ENCODE results near the gene ZNF264.
"Not testable (repeated sequence)": the region's sequence is repeated elsewhere in the genome, so short reads cannot be mapped to it uniquely, and the experiment has no call there.

ZNF264 gene

GRCh38 chr19:57245066-57245465 lies 53.8 kb downstream of the ZNF264 start:
- peaks cover 0 to 14% (median under 1%) of the 10 kb centered on the region in 3 donors for H3K9me3 ChIP-seq
- H3K27me3 ChIP-seq, result no peaks in the 10 kb centered on the region
- intact Hi-C loops (cut with DNase I; ENCODE audit: low total_unique reads), result no loop called here
- DNase-seq, result no peak
- no peak overlapping the region for H3K27ac ChIP-seq
- peaks cover 60 to 67% (median 62%) of the 10 kb centered on the region in 3 donors for H3K36me3 ChIP-seq
- H3K4me3 ChIP-seq, result no peak overlapping the region
- peaks cover 0 to 23% (median 16%) of the 10 kb centered on the region in 4 donors for H3K4me1 ChIP-seq
- no peak for TF ChIP-seq CTCF (IDR thresholded peaks at IDR 0.05)

- TF ChIP-seq CTCF (IDR thresholded peaks at IDR 0.05), result no peak
- DNase-seq, result no peak
- peaks cover 69 to 76% (median 71%) of the 10 kb centered on the region in 3 donors for H3K36me3 ChIP-seq
- no peaks in the 10 kb centered on the region for H3K27me3 ChIP-seq
- H3K9me3 ChIP-seq, result peaks cover 0 to 23% (median 5%) of the 10 kb centered on the region in 3 donors
- H3K4me3 ChIP-seq, result no peak overlapping the region
- H3K27ac ChIP-seq, result no peak overlapping the region
- intact Hi-C loops (cut with DNase I; ENCODE audit: low total_unique reads), result no loop called here
- H3K4me1 ChIP-seq, result peaks cover 0 to 22% (median 16%) of the 10 kb centered on the region in 4 donors
Observed at GRCh38 chr19:57245959-57246358, 54.7 kb downstream of the ZNF264 start.

- intact Hi-C loops (cut with DNase I; ENCODE audit: low total_unique reads), result no loop called here
- Histone ChIP-seq H3K27me3 (no peaks in the 10 kb centered on the region), H3K4me1 (no peaks in the 10 kb centered on the region), H3K36me3 (peaks cover 94 to 98% (median 96%) of the 10 kb centered on the region in 3 donors), H3K4me3 (no peak overlapping the region), H3K9me3 (peaks cover 0 to 48% (median 14%) of the 10 kb centered on the region in 3 donors), H3K27ac (no peak overlapping the region)
- no peak for DNase-seq
- no peak for TF ChIP-seq CTCF (IDR thresholded peaks at IDR 0.05)
Observed at GRCh38 chr19:57248646-57249045, 57.3 kb downstream of the ZNF264 start.

- intact Hi-C loops (cut with DNase I; ENCODE audit: low total_unique reads), result no loop called here
- TF ChIP-seq CTCF (IDR thresholded peaks at IDR 0.05), result no peak
Observed at GRCh38 chr19:57249329-57249728, 58.0 kb downstream of the ZNF264 start.

GRCh38 chr19:57253767-57254166 lies 62.5 kb downstream of the ZNF264 start:
- not testable (repeated sequence) for H3K4me3 ChIP-seq
- H3K36me3 ChIP-seq, result peaks cover 82 to 95% (median 91%) of the 10 kb centered on the region in 3 donors

More at GRCh38 chr19:57249329-57249728, 58.0 kb downstream of the ZNF264 start:
- no peak for DNase-seq
- Histone ChIP-seq H3K36me3 (peaks cover 94 to 98% (median 96%) of the 10 kb centered on the region in 3 donors), H3K4me1 (no peaks in the 10 kb centered on the region), H3K9me3 (peaks cover 3 to 55% (median 21%) of the 10 kb centered on the region in 3 donors), H3K27ac (no peak overlapping the region), H3K4me3 (no peak overlapping the region), H3K27me3 (no peaks in the 10 kb centered on the region)

GRCh38 chr19:57262044-57262443 lies 70.7 kb downstream of the ZNF264 start:
- TF ChIP-seq CTCF (IDR thresholded peaks at IDR 0.05), result no peak
- DNase-seq, result no peak
- Histone ChIP-seq H3K4me3 (no peak overlapping the region), H3K27ac (no peak overlapping the region), H3K36me3 (peaks cover 43 to 61% (median 59%) of the 10 kb centered on the region in 3 donors), H3K27me3 (no peaks in the 10 kb centered on the region), H3K9me3 (peaks cover 0 to 83% (median 18%) of the 10 kb centered on the region in 3 donors), H3K4me1 (no peaks in the 10 kb centered on the region)
- intact Hi-C loops (cut with DNase I; ENCODE audit: low total_unique reads), result no loop called here

More at GRCh38 chr19:57253767-57254166, 62.5 kb downstream of the ZNF264 start:
- H3K27me3 ChIP-seq; intact Hi-C loops (cut with DNase I; ENCODE audit: low total_unique reads); DNase-seq; H3K4me1 ChIP-seq; H3K27ac ChIP-seq: not testable (repeated sequence)
- peaks cover 3 to 83% (median 29%) of the 10 kb centered on the region in 3 donors for H3K9me3 ChIP-seq
